HL-60 (cell line): ENCODE data around the gene NKX1-1.

Experiments used
- DNase-seq, 2 experiments: peaks; one replicate each; pipeline ENCODE4 v3.0.0-alpha.2; 2010 to 2020; ENCODE audit warnings: low read depth in 1 of 2, low spot score in 1 of 2
- H3K27ac ChIP-seq: fragments of 250-450 bp; sonication (Bioruptor Pico); replicated peaks from 2 replicates; pipeline ENCODE4 v1.5.1; 2020; ENCODE audit warnings: mild to moderate bottlenecking, moderate library complexity
- H3K27me3 ChIP-seq: fragments of 250-450 bp; sonication (Bioruptor Pico); 2 replicates; pipeline ENCODE4 v1.5.1; 2021; ENCODE audit warnings: mild to moderate bottlenecking, moderate library complexity; ENCODE audit not compliant: insufficient read depth, poor library complexity, severe bottlenecking
- H3K4me3 ChIP-seq: replicated peaks from 2 replicates; pipeline ENCODE4 v1.5.1; 2011; ENCODE audit warnings: mild to moderate bottlenecking, control low read depth, low read length; ENCODE audit not compliant: insufficient read depth
- CTCF ChIP-seq: IDR thresholded peaks from one replicate; pipeline ENCODE4 v1.5.1; 2011; ENCODE audit warnings: low read length, control low read depth, inconsistent platforms; ENCODE audit not compliant: insufficient read depth
- GABPA ChIP-seq: IDR thresholded peaks from 2 replicates; pipeline ENCODE4 v1.6.1; 2012; ENCODE audit warnings: low read depth
- POLR2AphosphoS5 ChIP-seq: IDR thresholded peaks from 2 replicates; pipeline ENCODE4 v1.6.1; 2012; ENCODE audit warnings: low read depth
- REST ChIP-seq: IDR thresholded peaks from 2 replicates; pipeline ENCODE4 v1.6.1; 2012; ENCODE audit warnings: low read depth; ENCODE audit not compliant: insufficient replicate concordance
- SPI1 ChIP-seq: IDR thresholded peaks from 2 replicates; pipeline ENCODE4 v1.6.1; 2012; ENCODE audit warnings: low read depth, mild to moderate bottlenecking, borderline replicate concordance
- long read RNA-seq: library from polyadenylated mRNA; unstranded; transcript quantifications from one replicate; pipeline ENCODE4 v2.0.0, GENCODE V29; 2020

Gene NKX1-1
- long read RNA-seq, result 0 reads

- Histone ChIP-seq H3K27me3 (peaks cover 26% of the 10 kb centered on the region), H3K27ac (no peak within 1 kb of the TSS), H3K4me3 (no peak within 1 kb of the TSS)
- TF ChIP-seq GABPA (no peak), REST (no peak), SPI1 (no peak), POLR2AphosphoS5 (no peak), CTCF (no peak)
- DNase-seq, result no peak
Observed at GRCh38 chr4:1406394-1406980, at the start of gene NKX1-1. Gene NKX1-1, minus strand, starts transcription at chr4:1406442. Its CDS starts 0 bp downstream, at chr4:1406442.

GRCh38 chr4:1453731-1454130 lies 47.5 kb upstream of the NKX1-1 start:
- H3K27ac ChIP-seq, result no peak overlapping the region
- no peak overlapping the region for H3K4me3 ChIP-seq
- no peaks in the 10 kb centered on the region for H3K27me3 ChIP-seq
- TF ChIP-seq GABPA (no peak), CTCF (no peak), REST (no peak), SPI1 (no peak), POLR2AphosphoS5 (no peak)
- no peak for DNase-seq

GRCh38 chr4:1452431-1453051 lies 46.3 kb upstream of the NKX1-1 start:
- TF ChIP-seq GABPA (no peak), CTCF (no peak), SPI1 (no peak), REST (no peak), POLR2AphosphoS5 (no peak)
- H3K4me3 ChIP-seq, result no peak overlapping the region
- DNase-seq, result no peak

More at GRCh38 chr4:1452431-1453051, 46.3 kb upstream of the NKX1-1 start:
- no peak overlapping the region for H3K27ac ChIP-seq
- no peaks in the 10 kb centered on the region for H3K27me3 ChIP-seq
